CD8-positive, alpha-beta memory T cell (primary cell): ENCODE results near the gene NUP58. TPM values are rescaled to one million over a fixed set of nuclear protein-coding genes. Genes with fewer than 3 reads are reported as not detected.

ENCODE experiments used
- CTCF ChIA-PET: fragments of 350-600 bp; sonication (Branson Sonifier 250); formaldehyde crosslinking; loops from one replicate; lab custom pipeline; 2021; ENCODE audit warnings: antibody characterized with exemption; lab: Charles Lee
- POLR2A ChIA-PET: fragments of 350-600 bp; sonication (Branson Sonifier 250); formaldehyde crosslinking; loops from one replicate; lab custom pipeline; 2021; ENCODE audit warnings: antibody characterized with exemption; lab: Charles Lee
- DNase-seq, 5 donors: peaks; one replicate each; pipeline versions ENCODE4 v3.0.0 to v3.0.0-alpha.2; 2020 to 2022; ENCODE audit warnings: mixed read lengths in 1 of 5
- H3K27ac ChIP-seq: one replicate; pipeline ENCODE4 v1.7.0; 2013; ENCODE audit warnings: low read depth, mild to moderate bottlenecking, low read length, moderate library complexity
- H3K27me3 ChIP-seq: 2 replicates; pipeline ENCODE4 v1.7.0; 2013; ENCODE audit warnings: low read length, mild to moderate bottlenecking; ENCODE audit not compliant: insufficient read depth, poor library complexity, severe bottlenecking
- H3K36me3 ChIP-seq: 2 replicates; pipeline ENCODE4 v1.7.0; 2013; ENCODE audit warnings: mild to moderate bottlenecking, low read length, moderate library complexity; ENCODE audit not compliant: insufficient read depth
- H3K4me1 ChIP-seq: 2 replicates; pipeline ENCODE4 v1.7.0; 2013; ENCODE audit warnings: mild to moderate bottlenecking, low read length, moderate library complexity; ENCODE audit not compliant: insufficient read depth
- H3K4me3 ChIP-seq: 2 replicates; pipeline ENCODE4 v1.7.0; 2013; ENCODE audit warnings: mild to moderate bottlenecking, low read length
- H3K9me3 ChIP-seq: 2 replicates; pipeline ENCODE4 v1.7.0; 2013; ENCODE audit warnings: mild to moderate bottlenecking, low read length
- H3K27ac Mint-ChIP-seq, 8 donors: one replicate each; pipeline ENCODE4 v1.8.0; 2020 to 2021; ENCODE audit warnings: mixed read lengths in 8 of 8, mild to moderate bottlenecking in 6 of 8, inconsistent platforms in 3 of 8, moderate library complexity in 3 of 8
- H3K27me3 Mint-ChIP-seq, 2 donors: one replicate each; pipeline ENCODE4 v1.8.0; 2020 to 2021; ENCODE audit warnings: mixed read lengths in 2 of 2, mild to moderate bottlenecking in 1 of 2, moderate library complexity in 1 of 2
- H3K36me3 Mint-ChIP-seq, 3 donors: one replicate each; pipeline ENCODE4 v1.8.0; 2020 to 2021; ENCODE audit warnings: mixed read lengths in 3 of 3, inconsistent platforms in 1 of 3, mild to moderate bottlenecking in 1 of 3
- H3K4me1 Mint-ChIP-seq, 3 donors: one replicate each; pipeline ENCODE4 v1.8.0; 2020 to 2021; ENCODE audit warnings: mixed read lengths in 3 of 3, inconsistent platforms in 1 of 3, mild to moderate bottlenecking in 1 of 3
- H3K4me3 Mint-ChIP-seq, 7 donors: one replicate each; pipeline ENCODE4 v1.8.0; 2020 to 2021; ENCODE audit warnings: mixed read lengths in 7 of 7, mild to moderate bottlenecking in 6 of 7, moderate library complexity in 4 of 7, inconsistent platforms in 2 of 7
- H3K9me3 Mint-ChIP-seq, 5 donors: one replicate each; pipeline ENCODE4 v1.8.0; 2020 to 2022; ENCODE audit warnings: mixed read lengths in 5 of 5, mild to moderate bottlenecking in 3 of 5, moderate library complexity in 2 of 5, inconsistent platforms in 1 of 5
- polyA plus RNA-seq: library from polyadenylated mRNA; unstranded; fragments of 300-500 nt; fragmentation: Illumina TruSeq; gene quantifications from one replicate; pipeline ENCODE4 v1.2.3, GENCODE V29; 2021
- total RNA-seq, 2 experiments: library from RNA; stranded (reverse); gene quantifications; one replicate each; pipeline ENCODE4 v1.2.3, GENCODE V29; 2021

NUP58 gene, protein sequence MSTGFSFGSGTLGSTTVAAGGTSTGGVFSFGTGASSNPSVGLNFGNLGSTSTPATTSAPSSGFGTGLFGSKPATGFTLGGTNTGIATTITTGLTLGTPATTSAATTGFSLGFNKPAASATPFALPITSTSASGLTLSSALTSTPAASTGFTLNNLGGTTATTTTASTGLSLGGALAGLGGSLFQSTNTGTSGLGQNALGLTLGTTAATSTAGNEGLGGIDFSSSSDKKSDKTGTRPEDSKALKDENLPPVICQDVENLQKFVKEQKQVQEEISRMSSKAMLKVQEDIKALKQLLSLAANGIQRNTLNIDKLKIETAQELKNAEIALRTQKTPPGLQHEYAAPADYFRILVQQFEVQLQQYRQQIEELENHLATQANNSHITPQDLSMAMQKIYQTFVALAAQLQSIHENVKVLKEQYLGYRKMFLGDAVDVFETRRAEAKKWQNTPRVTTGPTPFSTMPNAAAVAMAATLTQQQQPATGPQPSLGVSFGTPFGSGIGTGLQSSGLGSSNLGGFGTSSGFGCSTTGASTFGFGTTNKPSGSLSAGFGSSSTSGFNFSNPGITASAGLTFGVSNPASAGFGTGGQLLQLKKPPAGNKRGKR
- total RNA-seq (100 to 1,000 TPM; 123 to 124 TPM), polyA plus RNA-seq (14.5 TPM)

GRCh38 chr13:25301347-25302113 is at the start of gene NUP58:
Gene NUP58, plus strand, starts transcription at chr13:25301625. Its CDS starts 149 bp downstream, at chr13:25301774.
- H3K4me1 Mint-ChIP-seq: peaks cover 34 to 53% (median 43%) of the 10 kb centered on the region in 3 donors

GRCh38 chr13:25252225-25252624 is 49.2 kb upstream of the NUP58 start:
- CTCF ChIA-PET: no interaction called here
- H3K36me3 ChIP-seq: peaks cover 10% of the 10 kb centered on the region
- H3K4me1 ChIP-seq: no peaks in the 10 kb centered on the region
- H3K4me1 Mint-ChIP-seq: no peaks in the 10 kb centered on the region
- H3K4me3 ChIP-seq: no peak overlapping the region
- H3K27ac ChIP-seq: no peak overlapping the region
- H3K36me3 Mint-ChIP-seq: peaks cover 9 to 85% (median 26%) of the 10 kb centered on the region in 3 donors
- no peak overlapping the region for H3K4me3 Mint-ChIP-seq
- peak overlapping the region in 2 of 8 donors; percentile 1 to 8 for H3K27ac Mint-ChIP-seq
- DNase-seq: no peak
- no peaks in the 10 kb centered on the region for H3K27me3 ChIP-seq
- H3K27me3 Mint-ChIP-seq: no peaks in the 10 kb centered on the region
- POLR2A ChIA-PET: no interaction called here
- H3K9me3 Mint-ChIP-seq: no peaks in the 10 kb centered on the region
- H3K9me3 ChIP-seq: no peaks in the 10 kb centered on the region

More at GRCh38 chr13:25301347-25302113, at the start of gene NUP58:
- ChIA-PET POLR2A (interaction anchor here (0.6 to 2.5 kb wide), 2 partner anchors 14 to 710 kb away, joined by 4 to 12 read pairs; partner anchors contain the start of gene MTMR6), CTCF (interaction anchor here (9.7 kb wide), 1 partner anchor 14 kb away, joined by 49 read pairs; the partner anchor contains the start of gene MTMR6)
- Mint-ChIP-seq H3K27me3 (peaks cover 7 to 28% of the 10 kb centered on the region in 2 donors), H3K9me3 (no peaks in the 10 kb centered on the region), H3K27ac (peak within 1 kb of the TSS; percentile 84 to 98 (median 96)), H3K36me3 (peaks cover 0 to 29% (median 5%) of the 10 kb centered on the region in 3 donors), H3K4me3 (peak within 1 kb of the TSS; percentile 82 to 98 (median 93))
- peaks cover 21% of the 10 kb centered on the region for H3K4me1 ChIP-seq
- peaks cover 10% of the 10 kb centered on the region for H3K27me3 ChIP-seq
- H3K4me3 ChIP-seq: peak within 1 kb of the TSS; percentile 93
- H3K36me3 ChIP-seq: peaks cover 12% of the 10 kb centered on the region
- no peaks in the 10 kb centered on the region for H3K9me3 ChIP-seq
- H3K27ac ChIP-seq: peak within 1 kb of the TSS; percentile 90
- DNase-seq: peak; percentile 88 to 95 (median 91)

GRCh38 chr13:25252752-25253151 is 48.7 kb upstream of the NUP58 start:
- H3K27me3 Mint-ChIP-seq: no peaks in the 10 kb centered on the region
- H3K36me3 Mint-ChIP-seq: peaks cover 9 to 88% (median 29%) of the 10 kb centered on the region in 3 donors
- H3K9me3 ChIP-seq: no peaks in the 10 kb centered on the region
- H3K4me1 ChIP-seq: no peaks in the 10 kb centered on the region
- no peaks in the 10 kb centered on the region for H3K27me3 ChIP-seq
- H3K36me3 ChIP-seq: peaks cover 14% of the 10 kb centered on the region
- no peak overlapping the region for H3K27ac ChIP-seq
- H3K4me3 Mint-ChIP-seq: no peak overlapping the region
- no peak for DNase-seq
- no peaks in the 10 kb centered on the region for H3K9me3 Mint-ChIP-seq
- H3K4me1 Mint-ChIP-seq: no peaks in the 10 kb centered on the region
- CTCF ChIA-PET: no interaction called here
- H3K4me3 ChIP-seq: no peak overlapping the region
- peak overlapping the region in 1 of 8 donors; percentile 40 for H3K27ac Mint-ChIP-seq
- POLR2A ChIA-PET: no interaction called here

GRCh38 chr13:25253702-25254101 is 47.7 kb upstream of the NUP58 start:
- DNase-seq: no peak
- no peaks in the 10 kb centered on the region for H3K27me3 Mint-ChIP-seq
- Histone ChIP-seq H3K4me1 (no peaks in the 10 kb centered on the region), H3K9me3 (no peaks in the 10 kb centered on the region), H3K4me3 (no peak overlapping the region), H3K36me3 (peaks cover 15% of the 10 kb centered on the region), H3K27me3 (no peaks in the 10 kb centered on the region), H3K27ac (no peak overlapping the region)
- no peaks in the 10 kb centered on the region for H3K4me1 Mint-ChIP-seq
- ChIA-PET POLR2A (no interaction called here), CTCF (no interaction called here)
- H3K27ac Mint-ChIP-seq: no peak overlapping the region
- H3K9me3 Mint-ChIP-seq: no peaks in the 10 kb centered on the region
- no peak overlapping the region for H3K4me3 Mint-ChIP-seq
- peaks cover 9 to 82% (median 30%) of the 10 kb centered on the region in 3 donors for H3K36me3 Mint-ChIP-seq

GRCh38 chr13:25262261-25262660 is 39.2 kb upstream of the NUP58 start:
- Mint-ChIP-seq H3K36me3 (peaks cover 3 to 76% (median 19%) of the 10 kb centered on the region in 3 donors), H3K27me3 (no peaks in the 10 kb centered on the region), H3K27ac (no peak overlapping the region), H3K9me3 (no peaks in the 10 kb centered on the region), H3K4me3 (no peak overlapping the region), H3K4me1 (peaks cover 0 to 1% (median 0%) of the 10 kb centered on the region in 3 donors)
- ChIA-PET POLR2A (no interaction called here), CTCF (no interaction called here)
- Histone ChIP-seq H3K36me3 (peaks cover 41% of the 10 kb centered on the region), H3K27me3 (no peaks in the 10 kb centered on the region), H3K4me1 (no peaks in the 10 kb centered on the region), H3K9me3 (no peaks in the 10 kb centered on the region), H3K4me3 (no peak overlapping the region), H3K27ac (no peak overlapping the region)
- no peak for DNase-seq

GRCh38 chr13:25266706-25267105 is 34.7 kb upstream of the NUP58 start:
- Mint-ChIP-seq H3K27me3 (no peaks in the 10 kb centered on the region), H3K9me3 (no peaks in the 10 kb centered on the region), H3K27ac (no peak overlapping the region), H3K4me1 (peaks cover 6 to 20% (median 9%) of the 10 kb centered on the region in 3 donors), H3K36me3 (peaks cover 3 to 84% (median 20%) of the 10 kb centered on the region in 3 donors), H3K4me3 (no peak overlapping the region)
- CTCF ChIA-PET: interaction anchor here (0.6 kb wide), 1 partner anchor 1889 kb away, joined by 3 read pairs; no protein-coding TSS in a partner anchor
- Histone ChIP-seq H3K27me3 (no peaks in the 10 kb centered on the region), H3K4me1 (no peaks in the 10 kb centered on the region), H3K9me3 (no peaks in the 10 kb centered on the region), H3K36me3 (peaks cover 20% of the 10 kb centered on the region), H3K4me3 (no peak overlapping the region), H3K27ac (no peak overlapping the region)
- POLR2A ChIA-PET: no interaction called here
- DNase-seq: no peak

DNA sequence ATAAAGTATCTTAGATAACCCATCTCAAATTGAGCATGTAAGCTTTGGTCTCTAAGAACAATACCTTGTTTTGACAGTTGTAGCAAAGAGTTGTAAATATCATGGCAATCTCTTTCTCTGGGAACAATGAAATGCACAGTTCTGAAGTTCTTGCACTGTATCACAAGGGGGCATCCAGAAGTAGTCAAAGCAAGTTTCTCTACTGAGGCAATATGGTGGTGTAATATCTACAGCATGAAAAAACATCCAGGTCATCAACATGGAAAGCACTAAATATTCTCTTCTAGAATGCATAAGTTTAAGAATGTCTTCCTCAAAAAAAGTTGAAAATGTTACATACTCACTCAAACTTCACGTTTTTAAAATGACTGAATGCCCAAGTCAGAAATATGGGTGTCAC is 33.7 kb upstream of the NUP58 start:
- POLR2A ChIA-PET: no interaction called here

More for the DNA sequence above, 33.7 kb upstream of the NUP58 start:
- Histone ChIP-seq H3K9me3 (no peaks in the 10 kb centered on the region), H3K4me1 (no peaks in the 10 kb centered on the region), H3K27ac (no peak overlapping the region), H3K36me3 (peaks cover 17% of the 10 kb centered on the region), H3K4me3 (no peak overlapping the region), H3K27me3 (no peaks in the 10 kb centered on the region)
- H3K4me3 Mint-ChIP-seq: no peak overlapping the region
- CTCF ChIA-PET: interaction anchor here (1.9 kb wide), 1 partner anchor 19 kb away, joined by 6 read pairs; no protein-coding TSS in a partner anchor
- DNase-seq: peak in 2 of 5 donors; percentile 2 to 16
- H3K27ac Mint-ChIP-seq: peak overlapping the region in 3 of 8 donors; percentile 4 to 25 (median 8)
- H3K4me1 Mint-ChIP-seq: peaks cover 6 to 24% (median 13%) of the 10 kb centered on the region in 3 donors
- H3K27me3 Mint-ChIP-seq: no peaks in the 10 kb centered on the region
- H3K9me3 Mint-ChIP-seq: no peaks in the 10 kb centered on the region
- peaks cover 3 to 82% (median 20%) of the 10 kb centered on the region in 3 donors for H3K36me3 Mint-ChIP-seq
